ENCODE results near the gene TPM3.
A peak's percentile ranks its signal among the peaks of the same experiment; 100 is the strongest.
"Not testable (repeated sequence)": the region's sequence is repeated elsewhere in the genome, so short reads cannot be mapped to it uniquely, and the experiment has no call there.

TPM3 gene

GRCh38 chr1:154170547-154171222, 21.2 kb downstream of the TPM3 start:
- DNase-seq (ENCODE audit: low read depth in 2 of 2) = peak; percentile 37 to 42

DNA sequence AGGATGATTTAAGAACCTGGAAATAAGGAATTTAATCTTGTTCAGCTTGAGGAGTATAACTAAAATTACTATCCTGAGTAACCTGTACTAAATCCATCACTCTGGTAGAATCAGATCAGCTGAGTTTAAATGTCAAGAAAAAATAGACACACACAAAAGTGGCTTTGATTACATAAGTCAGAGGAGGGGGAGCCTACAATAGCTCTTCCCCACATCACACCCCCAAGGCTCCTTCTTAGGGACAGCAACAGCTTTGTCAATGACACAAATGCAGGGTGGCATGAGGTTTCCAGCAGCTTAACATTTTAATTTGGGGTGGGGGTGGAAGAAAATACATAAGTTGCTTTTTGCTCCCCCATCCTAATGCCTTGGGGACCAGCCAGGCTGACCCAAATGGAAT, 24.4 kb downstream of the TPM3 start:
- DNase-seq (ENCODE audit: low read depth in 2 of 2) = no peak

- no peak for DNase-seq (ENCODE audit: low read depth in 2 of 2)
Measured at GRCh38 chr1:154166207-154166606, 25.7 kb downstream of the TPM3 start.

GRCh38 chr1:154159554-154159953, 32.3 kb downstream of the TPM3 start:
- DNase-seq (ENCODE audit: low read depth in 2 of 2) = no peak

DNA sequence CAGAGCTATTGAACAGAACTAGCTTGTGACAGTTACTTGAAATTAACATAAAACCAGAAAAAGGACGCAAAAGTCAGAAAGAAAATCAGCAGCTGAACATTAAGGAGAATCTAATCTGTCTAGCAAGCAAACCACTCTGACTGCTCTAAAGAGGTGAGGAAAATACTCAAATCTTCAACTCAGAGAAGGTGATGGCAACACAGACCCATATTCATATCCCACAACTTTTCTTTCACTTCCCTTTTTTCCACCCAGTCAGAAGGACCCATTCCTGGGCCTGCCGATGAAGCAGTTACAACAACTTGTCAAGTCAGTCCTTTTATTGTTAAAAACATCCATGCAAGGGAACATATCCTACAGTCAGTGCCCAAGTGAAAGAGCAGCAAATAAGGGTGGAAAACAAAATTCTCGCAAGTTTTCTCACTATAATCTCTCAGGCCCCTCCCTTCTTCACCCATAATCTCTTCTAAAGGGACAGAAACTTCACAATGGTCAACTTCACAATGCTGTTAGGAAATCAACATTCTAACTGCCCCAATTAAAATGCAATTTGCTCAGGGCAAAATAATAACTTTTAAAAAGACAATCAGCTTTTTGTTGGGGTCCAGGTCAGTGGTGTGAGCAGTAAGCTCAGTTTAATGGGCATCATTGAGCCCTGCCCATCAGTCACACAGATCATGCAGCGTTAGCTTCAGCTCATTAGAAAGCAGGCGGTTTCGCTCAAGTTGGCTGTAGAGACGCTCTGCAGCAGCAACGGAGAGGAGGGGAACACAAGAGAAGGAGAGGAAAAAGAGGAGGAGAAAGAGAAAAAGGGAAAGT, 33.4 kb downstream of the TPM3 start:
- no peak for DNase-seq (ENCODE audit: low read depth in 2 of 2)

DNA sequence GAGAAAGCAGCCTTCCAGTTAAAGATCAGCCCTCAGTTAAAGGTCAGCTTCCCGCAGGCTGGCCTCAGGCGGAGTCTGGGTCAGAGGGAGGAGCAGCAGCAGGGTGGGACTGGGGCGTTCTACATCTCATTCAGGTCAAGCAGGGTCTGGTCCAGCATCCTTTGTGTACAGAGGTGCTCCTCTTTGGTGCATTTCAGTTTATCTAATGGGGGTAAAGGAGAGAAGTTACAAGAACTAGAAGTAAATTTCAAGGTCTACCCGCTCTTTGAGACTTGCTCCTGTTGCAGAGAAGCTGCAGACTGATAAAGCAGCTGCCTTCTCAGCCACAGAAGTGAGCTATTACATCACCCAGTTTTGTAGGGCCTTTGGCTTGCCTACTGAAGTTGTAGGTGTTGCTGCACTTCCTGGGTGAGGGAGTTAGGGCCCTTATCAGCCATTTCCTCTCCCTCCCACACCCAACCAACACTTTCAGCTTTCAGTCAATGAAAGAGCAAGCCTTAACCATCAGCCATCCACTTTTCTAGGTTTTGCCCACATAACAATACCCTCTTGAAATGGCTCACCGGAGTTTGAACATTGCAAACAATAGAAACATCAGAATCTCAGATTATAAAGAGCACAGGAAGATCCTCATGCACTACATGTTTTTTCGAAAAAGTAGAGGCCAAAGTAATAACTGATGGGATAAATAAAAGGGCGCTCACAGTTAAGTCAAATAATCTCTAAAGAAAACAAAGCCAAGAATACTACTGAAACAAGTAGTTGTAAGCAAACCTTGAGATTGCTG, 34.2 kb downstream of the TPM3 start:
- peak; percentile 61 to 64 for DNase-seq (ENCODE audit: low read depth in 2 of 2)

GRCh38 chr1:154155251-154155650, 36.6 kb downstream of the TPM3 start:
- DNase-seq (ENCODE audit: low read depth in 2 of 2) = no peak

DNA sequence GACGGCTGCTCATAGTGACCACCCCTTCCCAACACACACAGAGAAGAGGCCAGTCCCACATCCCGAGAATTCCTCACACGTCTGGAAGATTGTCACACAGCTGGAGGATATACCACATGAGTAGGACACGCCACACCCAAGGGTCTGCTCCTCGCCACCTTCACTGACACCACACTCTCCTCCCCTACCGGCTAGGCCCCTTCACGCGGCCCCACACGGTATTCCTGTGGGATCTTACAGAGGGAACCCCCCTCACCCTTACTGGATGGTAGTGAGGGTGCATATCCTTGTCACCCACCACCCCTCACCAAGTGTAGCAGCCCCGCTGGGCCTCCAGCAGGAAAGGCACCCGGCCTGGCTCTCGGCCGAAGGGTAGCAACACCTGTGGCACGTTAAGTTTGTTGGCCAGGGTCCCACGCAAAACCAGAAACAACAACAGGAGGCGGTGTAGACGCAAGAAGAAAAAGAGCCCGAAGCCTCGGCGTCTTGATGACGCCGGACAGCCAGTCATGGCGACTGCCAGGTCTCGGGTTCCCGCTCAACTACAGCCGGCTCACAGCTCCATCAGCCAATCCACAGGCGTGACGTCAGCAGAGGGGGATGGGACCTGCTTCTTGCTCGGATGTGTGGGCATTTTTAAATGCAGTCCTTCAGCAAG, 37.2 kb downstream of the TPM3 start, which contains the start of gene NUP210L:
TSS of gene NUP210L (minus strand) at position 540 of the 658 bp plus-strand sequence.
- DNase-seq (ENCODE audit: low read depth in 2 of 2) = no peak

DNA sequence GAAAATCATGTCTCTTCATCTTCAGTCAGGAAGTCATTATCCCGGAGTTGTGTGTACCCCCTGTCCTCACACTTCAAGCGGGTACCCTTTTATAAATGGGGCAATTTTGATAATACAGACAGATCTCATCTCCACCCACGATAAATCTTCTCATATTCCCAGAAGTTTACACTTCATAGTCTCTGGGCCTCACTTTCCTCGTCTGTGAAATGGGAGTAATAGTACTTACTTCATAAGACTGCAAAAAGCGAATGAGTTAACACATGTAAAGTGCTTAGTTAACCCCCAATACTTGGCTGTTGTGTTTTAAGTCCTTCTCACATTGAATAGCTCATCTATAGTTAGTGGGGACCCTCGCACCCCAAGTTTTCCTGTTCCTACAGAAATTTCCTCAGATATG, 37.8 kb downstream of the TPM3 start:
- DNase-seq (ENCODE audit: low read depth in 2 of 2) = no peak

DNA sequence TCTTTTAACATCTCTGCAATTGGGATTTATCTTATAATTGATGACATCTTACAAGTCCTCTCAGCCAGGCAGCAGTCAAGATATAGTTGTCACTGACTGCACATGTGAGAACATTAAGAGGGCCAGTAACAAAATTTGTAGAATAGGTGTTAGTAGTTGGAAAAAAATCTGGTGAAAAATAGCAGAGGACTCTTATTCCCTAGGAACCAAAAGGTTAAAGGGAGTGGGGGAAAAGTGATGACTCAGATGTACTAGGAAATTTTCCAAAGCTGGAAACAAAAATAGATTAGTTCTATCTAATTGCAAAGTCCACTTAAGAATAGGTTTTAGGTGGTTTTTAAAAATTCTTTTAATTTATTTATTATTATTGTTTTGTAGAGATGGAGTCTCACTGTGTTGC, 40.6 kb downstream of the TPM3 start:
- no peak for DNase-seq (ENCODE audit: low read depth in 2 of 2)

DNA sequence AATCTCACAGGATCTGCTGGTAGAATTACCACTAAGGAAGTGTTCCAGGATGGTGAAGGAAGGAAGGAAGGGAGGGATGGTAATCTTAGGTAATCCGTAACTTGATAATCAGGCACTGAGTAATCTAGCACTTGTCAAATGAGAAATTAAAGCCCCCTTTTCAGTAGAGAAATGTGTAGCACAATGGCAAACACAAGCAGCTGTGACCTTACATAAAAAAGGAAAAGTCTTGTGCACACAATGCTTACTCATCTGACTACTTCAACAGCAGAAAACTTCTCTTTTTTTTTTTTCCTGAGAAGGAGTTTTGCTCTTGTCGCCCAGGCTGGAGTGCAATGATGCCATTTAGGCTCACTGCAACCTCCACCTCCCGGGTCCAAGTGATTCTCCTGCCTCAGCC, 43.1 kb downstream of the TPM3 start:
- DNase-seq (ENCODE audit: low read depth in 2 of 2) = no peak

DNA sequence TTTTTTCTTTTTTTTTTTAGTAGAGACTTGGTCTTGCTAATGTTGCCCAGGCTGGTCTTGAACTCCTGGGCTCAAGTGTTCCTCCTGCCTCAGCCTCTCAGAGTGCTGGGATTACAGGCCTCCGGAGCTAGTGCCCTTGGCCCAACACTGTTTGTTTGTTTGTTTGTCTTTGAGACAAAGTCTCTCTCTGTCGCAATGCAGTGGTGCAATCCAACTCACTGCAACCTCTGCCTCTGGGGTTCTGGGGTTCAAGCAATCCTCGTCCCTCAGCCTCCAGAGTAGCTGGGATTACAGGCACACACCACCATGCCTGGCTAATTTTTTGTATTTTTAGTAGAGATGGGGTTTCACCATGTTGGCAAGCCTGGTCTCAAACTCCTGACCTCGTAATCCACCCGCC, 44.4 kb downstream of the TPM3 start:
- DNase-seq (ENCODE audit: low read depth in 2 of 2) = not testable (repeated sequence)

DNA sequence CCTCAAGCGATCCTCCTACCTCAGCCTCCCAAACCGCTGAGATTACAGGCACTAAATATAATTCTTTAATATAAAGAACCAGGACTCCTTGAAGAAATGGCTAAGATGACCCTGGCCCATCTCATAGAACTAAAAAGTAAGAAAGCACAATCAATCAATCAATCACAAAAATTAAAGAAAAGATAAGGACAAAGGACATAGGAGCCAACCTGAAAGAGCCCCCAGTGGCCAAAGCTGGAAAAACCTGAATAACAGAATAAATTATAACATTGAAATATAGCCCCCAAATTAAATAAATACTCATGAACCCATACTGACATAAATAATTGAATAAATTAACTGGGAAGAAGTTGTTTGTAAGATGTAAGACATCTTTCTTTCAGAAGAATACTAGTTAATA, 45.9 kb downstream of the TPM3 start:
- DNase-seq (ENCODE audit: low read depth in 2 of 2) = no peak

- DNase-seq (ENCODE audit: low read depth in 2 of 2) = no peak
Measured at GRCh38 chr1:154142358-154142757, 49.5 kb downstream of the TPM3 start.

DNA sequence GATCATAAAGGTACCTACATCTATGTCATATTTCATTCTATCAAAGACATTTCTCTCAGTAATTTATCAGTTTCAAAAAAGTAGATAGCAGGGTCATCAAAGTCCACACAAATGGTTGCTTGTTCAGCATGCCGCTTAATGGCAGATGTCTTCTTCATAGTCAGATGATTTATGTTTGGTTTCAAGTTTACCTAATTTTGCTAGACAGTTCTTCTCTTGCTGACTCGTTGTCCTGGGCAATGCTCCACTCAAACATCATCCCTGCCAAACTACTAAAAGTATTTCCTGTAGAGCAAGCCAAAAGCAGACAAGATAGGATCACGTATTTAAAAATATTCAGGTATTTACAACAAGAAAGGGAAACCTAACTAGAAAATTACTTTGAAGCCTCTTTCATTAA, 50.7 kb downstream of the TPM3 start:
- no peak for DNase-seq (ENCODE audit: low read depth in 2 of 2)

GRCh38 chr1:154137888-154138287, 54.0 kb downstream of the TPM3 start:
- no peak for DNase-seq (ENCODE audit: low read depth in 2 of 2)

GRCh38 chr1:154133256-154133655, 58.6 kb downstream of the TPM3 start:
- DNase-seq (ENCODE audit: low read depth in 2 of 2) = no peak

GRCh38 chr1:154129391-154129970, 62.4 kb downstream of the TPM3 start:
- no peak for DNase-seq (ENCODE audit: low read depth in 2 of 2)

GRCh38 chr1:154123205-154123604, 68.7 kb downstream of the TPM3 start:
- DNase-seq (ENCODE audit: low read depth in 2 of 2) = not testable (repeated sequence)

- no peak for DNase-seq (ENCODE audit: low read depth in 2 of 2)
Measured at GRCh38 chr1:154117642-154118041, 74.3 kb downstream of the TPM3 start.

DNA sequence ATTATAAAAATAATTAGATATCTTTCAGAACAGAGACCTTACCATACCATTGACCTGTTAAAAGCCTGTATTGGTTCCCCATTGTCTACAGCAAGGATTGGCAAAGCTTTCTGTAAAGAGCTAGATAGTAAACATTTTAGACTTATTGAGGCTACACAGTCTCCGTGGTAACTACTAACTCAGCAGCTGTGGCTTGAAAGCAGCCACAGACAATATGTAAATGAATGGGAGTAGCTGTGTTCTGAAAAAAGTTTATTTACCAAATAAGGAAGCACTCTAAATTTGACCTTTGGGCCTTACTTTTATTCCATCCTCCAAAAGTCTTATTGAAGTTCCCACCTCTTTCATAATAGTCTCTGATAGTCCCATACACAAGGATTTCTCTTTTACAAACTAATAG, 76.7 kb downstream of the TPM3 start:
- DNase-seq (ENCODE audit: low read depth in 2 of 2) = no peak
